ENCODE measurements around the gene OR11H6. TPM values are rescaled to one million over a fixed set of nuclear protein-coding genes. Genes with fewer than 3 reads are reported as not detected.

OR11H6 gene
- total and polyA plus RNA-seq, 2 of the 4 experiments (the other 2 are of a cell fraction) = not detected

DNA sequence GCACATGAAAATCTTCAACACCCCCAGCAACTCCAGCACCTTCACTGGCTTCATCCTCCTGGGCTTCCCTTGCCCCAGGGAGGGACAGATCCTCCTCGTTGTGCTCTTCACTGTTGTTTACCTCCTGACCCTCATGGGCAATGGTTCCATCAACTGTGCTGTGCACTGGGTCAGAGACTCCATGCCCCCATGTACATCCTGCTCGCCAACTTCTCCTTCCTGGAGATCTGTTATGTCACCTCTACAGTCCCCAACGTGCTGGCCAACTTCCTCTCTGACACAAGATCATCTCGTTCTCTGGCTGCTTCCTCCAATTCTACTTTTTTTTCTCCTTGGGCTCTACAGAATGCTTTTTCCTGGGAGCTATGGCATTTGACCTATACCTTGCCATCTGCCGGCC, 44.3 kb upstream of the OR11H6 start:
- Histone ChIP-seq H3K14ac (replicated peaks; ENCODE audit: low read depth, low read length) (no peak overlapping the region), H4K8ac (ENCODE audit: low read depth in 2 of 2, low read length in 2 of 2) (no peak overlapping the region), H4K91ac (ENCODE audit: insufficient read depth, low read depth, low read length) (no peak overlapping the region), H3K9ac (ENCODE audit: low read depth, low read length) (no peak overlapping the region), H3K4ac (ENCODE audit: low read depth, low read length) (no peak overlapping the region), H3K9me1 (ENCODE audit: insufficient read depth, low read length) (no peaks in the 10 kb centered on the region), H3K18ac (ENCODE audit: low read depth, low read length) (no peak overlapping the region), H2AK5ac (ENCODE audit: low read depth, low read length) (no peak overlapping the region), H3K23ac (ENCODE audit: low read depth, low read length) (no peak overlapping the region), H2BK15ac (ENCODE audit: low read depth, low read length) (no peak overlapping the region), H2AFZ (replicated peaks; ENCODE audit: low read length, poor library complexity) (no peak overlapping the region), H3K79me1 (ENCODE audit: low read depth in 1 of 2, low read length in 2 of 2) (no peaks in the 10 kb centered on the region), H3K36me3 (ENCODE audit: control insufficient read depth, insufficient read depth, low read length) (no peaks in the 10 kb centered on the region), H3K4me3 (ENCODE audit: insufficient read depth, low read depth, low read length) (no peak overlapping the region), H4K20me1 (ENCODE audit: insufficient read depth, low read length) (no peaks in the 10 kb centered on the region), H2BK120ac (ENCODE audit: low read depth, low read length) (no peak overlapping the region), H3K4me1 (ENCODE audit: control insufficient read depth, insufficient read depth, low read length) (no peaks in the 10 kb centered on the region), H3K9me3 (ENCODE audit: control insufficient read depth, insufficient read depth, low read length) (peaks cover 5% of the 10 kb centered on the region; the same call in 1 of the 2 replicates), H3K4me2 (ENCODE audit: low read depth, low read length) (no peak overlapping the region), H2BK20ac (ENCODE audit: low read depth, low read length) (no peak overlapping the region), H3K27ac (ENCODE audit: insufficient read depth, low read length) (no peak overlapping the region), H2AK9ac (replicated peaks; ENCODE audit: low read depth, low read length, poor library complexity) (no peak overlapping the region), H2BK5ac (ENCODE audit: low read depth, low read length, poor library complexity, severe bottlenecking) (no peak overlapping the region), H3K56ac (ENCODE audit: extremely low read depth, insufficient read depth, low read length) (no peak overlapping the region), H4K5ac (ENCODE audit: low read depth, low read length) (no peak overlapping the region), H3K27me3 (ENCODE audit: control insufficient read depth, insufficient read depth, low read length) (no peaks in the 10 kb centered on the region)
- ChIA-PET POLR2A (ENCODE audit: unreplicated experiment) (no interaction called here), CTCF (no interaction called here)
- DNase-seq (no peak), ATAC-seq (ENCODE audit: low read depth) (no peak)
- intact Hi-C loops (cut with micrococcal nuclease) (no loop called here), dilution Hi-C loops (cut with HindIII; ENCODE audit: low sequenced_read_pairs, unreplicated experiment) (no loop called here), in situ Hi-C loops (cut with MboI; ENCODE audit: low sequenced_read_pairs) (no loop called here)
- TF ChIP-seq POLR2A (IDR thresholded peaks at IDR 0.05; ENCODE audit: low read depth, low read length) (no peak), MAFK (IDR thresholded peaks at IDR 0.05; ENCODE audit: low read depth, low read length) (no peak), RFX5 (IDR thresholded peaks at IDR 0.05; ENCODE audit: low read depth, low read length) (no peak), SMC3 (IDR thresholded peaks at IDR 0.05; ENCODE audit: low read depth, low read length) (no peak), BHLHE40 (IDR thresholded peaks at IDR 0.05; ENCODE audit: low read depth, low read length) (no peak), RAD21 (IDR thresholded peaks at IDR 0.05; ENCODE audit: low read length) (no peak), MXI1 (IDR thresholded peaks at IDR 0.05; ENCODE audit: borderline replicate concordance, low read depth, low read length) (no peak), CHD1 (IDR thresholded peaks at IDR 0.05; ENCODE audit: low read depth, low read length) (no peak), RCOR1 (IDR thresholded peaks at IDR 0.05; ENCODE audit: insufficient replicate concordance, low read length) (no peak), ELK1 (IDR thresholded peaks at IDR 0.05; ENCODE audit: borderline replicate concordance, low read depth, low read length) (no peak)
- TF ChIP-seq, protein P1, sequence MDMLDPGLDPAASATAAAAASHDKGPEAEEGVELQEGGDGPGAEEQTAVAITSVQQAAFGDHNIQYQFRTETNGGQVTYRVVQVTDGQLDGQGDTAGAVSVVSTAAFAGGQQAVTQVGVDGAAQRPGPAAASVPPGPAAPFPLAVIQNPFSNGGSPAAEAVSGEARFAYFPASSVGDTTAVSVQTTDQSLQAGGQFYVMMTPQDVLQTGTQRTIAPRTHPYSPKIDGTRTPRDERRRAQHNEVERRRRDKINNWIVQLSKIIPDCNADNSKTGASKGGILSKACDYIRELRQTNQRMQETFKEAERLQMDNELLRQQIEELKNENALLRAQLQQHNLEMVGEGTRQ (IDR thresholded peaks at IDR 0.05; ENCODE audit: low read depth, low read length) = no peak
- TF ChIP-seq, protein P2, sequence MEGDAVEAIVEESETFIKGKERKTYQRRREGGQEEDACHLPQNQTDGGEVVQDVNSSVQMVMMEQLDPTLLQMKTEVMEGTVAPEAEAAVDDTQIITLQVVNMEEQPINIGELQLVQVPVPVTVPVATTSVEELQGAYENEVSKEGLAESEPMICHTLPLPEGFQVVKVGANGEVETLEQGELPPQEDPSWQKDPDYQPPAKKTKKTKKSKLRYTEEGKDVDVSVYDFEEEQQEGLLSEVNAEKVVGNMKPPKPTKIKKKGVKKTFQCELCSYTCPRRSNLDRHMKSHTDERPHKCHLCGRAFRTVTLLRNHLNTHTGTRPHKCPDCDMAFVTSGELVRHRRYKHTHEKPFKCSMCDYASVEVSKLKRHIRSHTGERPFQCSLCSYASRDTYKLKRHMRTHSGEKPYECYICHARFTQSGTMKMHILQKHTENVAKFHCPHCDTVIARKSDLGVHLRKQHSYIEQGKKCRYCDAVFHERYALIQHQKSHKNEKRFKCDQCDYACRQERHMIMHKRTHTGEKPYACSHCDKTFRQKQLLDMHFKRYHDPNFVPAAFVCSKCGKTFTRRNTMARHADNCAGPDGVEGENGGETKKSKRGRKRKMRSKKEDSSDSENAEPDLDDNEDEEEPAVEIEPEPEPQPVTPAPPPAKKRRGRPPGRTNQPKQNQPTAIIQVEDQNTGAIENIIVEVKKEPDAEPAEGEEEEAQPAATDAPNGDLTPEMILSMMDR (conservative IDR thresholded peaks at IDR 0.05; ENCODE audit: low read depth, low read length) = no peak
- 29% methylated on average over 1 of the region's 5 CpGs; no CpG with 5 or more reads in 1 of the 2 experiments for WGBS, 2 experiments (ENCODE audit: extremely low coverage in 2 of 2, insufficient read length in 1 of 2)
- BruUV-seq (replicated peaks) = no TSS peak
